Renal pelvis (tissue), 12 donors: Measurements from ENCODE around the gene ACOT11. TPM values are rescaled to one million over a fixed set of nuclear protein-coding genes. Genes with fewer than 3 reads are reported as not detected.
"Not testable (repeated sequence)": the region's sequence is repeated elsewhere in the genome, so short reads cannot be mapped to it uniquely, and the experiment has no call there.

Experiments used
- DNase-seq: peaks from one replicate; pipeline ENCODE4 v3.0.0-alpha.2; 2013
- long read RNA-seq, 16 experiments: transcript quantifications; one replicate each; lab custom pipeline, GENCODE V29; 2026
- polyA plus RNA-seq, 3 donors: library from polyadenylated mRNA; unstranded; fragments of 120-200 nt; gene quantifications; one replicate each; pipeline ENCODE4 v1.2.1, GENCODE V29; 2013; ENCODE audit not compliant: insufficient read length in 3 of 3

Gene ACOT11
- 10 to 100 TPM; 14.2 to 20.2 (median 16.0) TPM for polyA plus RNA-seq
- long read RNA-seq, donor 1, partial matches to known transcripts: 5 of 22 reads
- long read RNA-seq, donor 1, other reads (novel, unspliced or antisense): 16 of 22 reads
- long read RNA-seq, donor 2, partial matches to known transcripts: 6 of 18 reads
- long read RNA-seq, donor 2, other reads (novel, unspliced or antisense): 10 of 18 reads
- long read RNA-seq, donor 3, partial matches to known transcripts: 0 of 10 reads
- long read RNA-seq, donor 3, other reads (novel, unspliced or antisense): 8 of 10 reads
- long read RNA-seq, donor 4, full-length matches to known transcripts: 1 of 16 reads
- long read RNA-seq, donor 4, partial matches to known transcripts: 0 of 16 reads
- long read RNA-seq, donor 4, other reads (novel, unspliced or antisense): 15 of 16 reads
- long read RNA-seq, donor 5: 0 reads
- long read RNA-seq, donor 6, partial matches to known transcripts: 10 of 21 reads
- long read RNA-seq, donor 6, other reads (novel, unspliced or antisense): 11 of 21 reads
- long read RNA-seq, donor 7, partial matches to known transcripts: 9 of 9 reads
- long read RNA-seq, donor 7, other reads (novel, unspliced or antisense): 0 of 9 reads
- long read RNA-seq, donor 8: 0 reads
- long read RNA-seq, donor 9, partial matches to known transcripts: 7 of 25 reads
- long read RNA-seq, donor 9, other reads (novel, unspliced or antisense): 17 of 25 reads
- long read RNA-seq, donor 10, partial matches to known transcripts: 0 of 9 reads
- long read RNA-seq, donor 10, other reads (novel, unspliced or antisense): 7 of 9 reads
- long read RNA-seq, donor 11, partial matches to known transcripts: 19 of 20 reads
- long read RNA-seq, donor 11, other reads (novel, unspliced or antisense): 0 of 20 reads
- long read RNA-seq, donor 12, partial matches to known transcripts: 0 of 15 reads
- long read RNA-seq, donor 12, other reads (novel, unspliced or antisense): 15 of 15 reads
- long read RNA-seq, donor 13: 0 reads
- long read RNA-seq, donor 14: 0 reads
- long read RNA-seq, donor 15, partial matches to known transcripts: 0 of 1 reads
- long read RNA-seq, donor 15, other reads (novel, unspliced or antisense): 0 of 1 reads
- long read RNA-seq, donor 16, partial matches to known transcripts: 42 of 51 reads
- long read RNA-seq, donor 16, other reads (novel, unspliced or antisense): 8 of 51 reads

GRCh38 chr1:54547601-54548388 is at the start of gene ACOT11:
ACOT11 (plus strand) TSS chr1:54548228; CDS start chr1:54548310, 82 bp downstream.
- DNase-seq: peak; percentile 86

DNA sequence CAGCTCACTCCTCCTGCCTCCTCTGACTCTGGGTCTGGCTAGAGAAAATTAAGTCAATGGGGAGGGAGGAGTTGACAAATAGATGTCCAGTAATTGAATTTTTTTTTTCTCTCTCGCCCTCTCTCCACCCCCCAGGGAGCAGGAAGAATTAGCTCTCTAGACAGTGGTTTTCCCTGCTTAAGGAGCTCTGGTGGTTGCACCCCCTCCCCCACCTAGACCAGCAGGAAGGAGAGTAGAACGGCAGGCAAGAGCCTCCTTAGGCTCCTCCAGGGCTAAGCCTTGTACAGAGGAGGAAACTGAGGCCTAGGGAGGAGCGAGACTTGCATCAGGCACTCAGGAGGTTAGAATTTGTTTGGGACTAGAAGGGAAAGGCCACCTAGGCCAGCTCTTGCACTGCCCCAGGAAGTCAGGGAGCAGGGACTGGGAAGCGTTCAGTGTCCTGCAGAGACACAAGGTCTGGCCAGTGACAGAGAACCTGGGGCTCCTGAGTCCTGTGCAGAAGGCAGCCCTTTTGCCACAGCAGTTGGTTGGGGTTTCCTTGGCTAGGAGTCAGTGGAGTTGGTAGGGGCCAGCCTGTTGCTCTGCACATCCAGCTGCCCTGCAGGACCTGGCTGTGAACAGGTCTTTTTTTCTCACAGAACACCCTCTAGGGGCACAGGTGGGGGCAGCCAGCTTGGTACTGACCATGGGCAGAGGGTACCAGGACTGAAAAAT is 49.5 kb upstream of the ACOT11 start:
- DNase-seq: no peak

DNA sequence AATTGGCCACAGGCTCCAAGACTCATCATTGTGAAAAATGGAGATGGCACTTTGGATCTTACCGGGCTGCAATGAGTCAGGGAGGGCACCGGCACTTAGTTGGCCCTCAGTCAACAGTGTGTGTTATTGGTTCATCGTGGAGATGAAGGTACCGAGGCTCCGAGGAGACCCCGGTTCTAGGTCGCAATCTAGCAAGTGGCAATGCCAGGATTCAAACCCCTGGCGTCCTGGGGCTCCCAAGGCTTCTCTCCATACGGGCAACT is 49.0 kb upstream of the ACOT11 start:
- no peak for DNase-seq

DNA sequence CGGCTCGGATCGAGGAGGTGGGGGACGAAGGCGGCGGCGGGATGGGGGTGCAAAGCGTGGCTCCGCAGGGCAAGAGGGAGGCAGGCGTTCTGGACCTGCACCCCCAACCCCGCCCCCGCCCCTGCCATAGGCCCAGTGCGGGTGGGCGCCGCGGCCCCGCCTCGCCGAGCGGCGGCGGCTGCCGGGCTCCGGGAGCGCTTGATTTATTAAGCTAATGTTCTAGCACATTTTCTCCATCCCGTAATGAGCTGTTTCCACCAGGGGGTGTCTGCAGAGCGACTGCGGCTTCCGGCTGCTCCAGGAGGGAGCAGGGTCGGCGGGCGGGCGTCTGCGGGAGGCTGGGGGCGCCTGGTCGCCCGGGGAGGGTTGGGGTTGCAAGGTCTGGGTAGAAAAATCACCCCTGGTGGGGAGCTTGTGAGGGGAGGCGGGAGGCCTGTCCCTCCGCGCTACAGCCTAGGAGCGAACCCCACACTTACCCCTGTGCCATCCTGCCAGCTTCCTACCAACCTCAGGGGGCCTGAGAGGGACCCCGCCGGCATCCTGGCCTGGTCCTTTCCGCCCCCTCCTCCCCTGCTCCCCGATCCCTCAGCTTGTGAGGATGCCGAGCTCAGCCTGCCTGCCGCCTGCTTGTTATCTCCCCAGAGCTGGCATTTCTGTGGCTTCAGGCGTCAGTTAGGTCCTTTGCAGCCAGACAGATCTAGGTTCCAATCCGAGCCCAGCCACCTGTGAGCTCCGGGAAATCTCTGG is 48.5 kb upstream of the ACOT11 start:
- peak; percentile 78 for DNase-seq

DNA sequence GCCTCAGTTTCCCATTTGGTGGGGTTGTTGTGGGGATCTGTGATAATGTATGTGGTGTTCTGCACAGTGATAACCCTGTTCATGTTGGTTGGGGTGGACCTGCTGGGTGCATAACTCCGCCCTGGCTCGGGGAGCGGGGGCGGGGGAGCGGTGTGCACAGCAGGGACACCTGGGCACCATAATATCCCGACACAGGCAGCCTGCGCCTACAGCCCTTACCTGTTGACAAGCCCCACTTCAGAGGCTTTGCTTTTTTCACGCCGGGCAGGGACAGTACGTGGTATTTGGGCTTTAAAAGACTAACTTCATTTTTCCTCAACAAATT is 48.0 kb upstream of the ACOT11 start:
- DNase-seq: no peak

DNA sequence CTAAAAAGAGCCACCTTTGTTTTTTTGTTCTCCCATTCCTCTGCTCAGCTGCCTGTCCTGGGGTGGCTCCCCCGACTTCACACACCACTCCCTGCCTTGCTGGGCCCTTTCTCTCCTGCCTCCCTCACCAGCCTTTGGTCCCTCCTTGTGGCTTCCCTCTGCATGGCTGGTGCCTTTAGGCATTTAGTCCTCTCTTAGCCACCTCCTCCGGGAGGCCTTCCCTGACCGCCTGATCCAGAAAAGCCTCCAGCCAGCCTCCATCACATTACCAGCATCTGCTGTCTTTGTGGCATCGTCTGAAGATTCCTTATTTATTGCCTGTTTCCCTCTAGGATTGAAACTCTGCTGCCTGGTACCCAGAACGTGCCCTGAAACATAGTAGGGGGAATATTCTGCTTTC is 46.2 kb upstream of the ACOT11 start:
- no peak for DNase-seq

DNA sequence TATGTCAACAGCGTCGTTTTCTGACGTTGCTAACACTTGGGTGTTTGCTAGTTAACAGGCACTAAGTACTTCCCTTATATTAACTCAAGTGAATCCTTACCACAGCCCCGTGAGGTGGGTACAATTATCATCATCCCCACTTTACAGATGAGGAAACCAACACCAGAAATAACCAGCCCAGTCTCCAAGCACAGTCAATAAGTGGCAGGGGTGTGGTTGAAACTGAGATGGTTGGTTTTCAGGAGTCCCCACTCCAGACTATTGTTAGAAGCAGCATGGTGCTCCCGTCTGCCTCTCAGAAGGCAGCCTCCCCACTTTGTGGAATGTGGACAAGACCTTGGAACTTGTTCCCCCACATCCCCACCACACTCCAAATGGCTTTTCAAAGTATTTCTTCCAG is 45.7 kb upstream of the ACOT11 start:
- no peak for DNase-seq

- DNase-seq: no peak
These were observed 41.4 kb upstream of the ACOT11 start for GRCh38 chr1:54506594-54506993.

GRCh38 chr1:54507033-54507870 is 40.8 kb upstream of the ACOT11 start:
- no peak for DNase-seq

GRCh38 chr1:54510715-54511270 is 37.2 kb upstream of the ACOT11 start:
- DNase-seq: no peak

- not testable (repeated sequence) for DNase-seq
These were observed 34.0 kb upstream of the ACOT11 start for GRCh38 chr1:54513921-54514580.

GRCh38 chr1:54516249-54516920 is 31.6 kb upstream of the ACOT11 start:
- no peak for DNase-seq

DNA sequence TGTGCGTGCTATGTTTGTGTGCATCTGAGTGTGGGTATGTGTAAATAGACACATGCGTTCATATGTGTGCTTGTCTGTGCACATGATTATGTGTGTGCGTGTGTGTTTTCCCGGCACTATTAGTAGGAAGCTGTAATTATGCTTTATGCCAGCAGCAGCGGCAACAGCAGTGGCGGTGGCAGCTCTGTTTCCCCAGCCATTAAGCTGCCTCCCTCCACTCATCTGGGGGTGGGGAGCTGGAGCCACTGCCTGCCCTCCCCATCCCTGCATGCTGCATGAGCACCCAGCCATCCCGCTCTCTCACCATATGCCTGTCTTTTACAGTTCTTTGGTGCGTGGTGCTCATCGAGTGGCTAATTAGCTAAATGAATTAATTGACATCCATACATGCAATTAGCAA is 30.5 kb upstream of the ACOT11 start:
- no peak for DNase-seq

- DNase-seq: no peak
These were observed 29.5 kb upstream of the ACOT11 start for GRCh38 chr1:54518489-54518888.

DNA sequence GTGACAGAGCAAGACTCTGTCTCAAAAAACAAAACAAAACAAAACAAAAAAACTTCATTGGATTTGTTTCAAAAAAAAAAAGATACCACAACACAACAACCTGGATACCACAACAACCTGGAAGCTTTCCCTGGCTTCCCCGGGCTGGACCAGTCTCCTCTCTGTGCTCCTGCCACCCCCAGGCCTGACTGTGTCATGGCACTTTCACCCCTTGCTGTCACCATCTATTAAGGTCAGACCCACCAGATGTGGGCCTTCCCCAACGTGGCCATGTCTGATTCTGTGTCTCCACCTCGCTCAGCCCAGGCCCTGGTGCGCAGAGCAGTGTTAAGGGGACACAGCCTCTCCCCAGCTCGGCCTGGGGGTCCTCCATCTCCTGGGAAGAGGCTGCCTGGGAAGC is 28.3 kb upstream of the ACOT11 start:
- DNase-seq: no peak

GRCh38 chr1:54520631-54521321 is 27.3 kb upstream of the ACOT11 start:
- DNase-seq: no peak

- DNase-seq: not testable (repeated sequence)
These were observed 21.5 kb upstream of the ACOT11 start for GRCh38 chr1:54526565-54526964.
